CD14-positive monocyte (primary cell): ENCODE data around the gene ALG3. TPM values are rescaled to one million over a fixed set of nuclear protein-coding genes. Genes with fewer than 3 reads are reported as not detected.
"Not testable (repeated sequence)": the region's sequence is repeated elsewhere in the genome, so short reads cannot be mapped to it uniquely, and the experiment has no call there.

Source experiments
- DNase-seq, 3 donors: peaks; one replicate each; pipeline ENCODE4 v3.0.0-alpha.2; 2011 to 2022
- H2AFZ ChIP-seq: 2 replicates; pipeline ENCODE4 v1.6.0; 2012; ENCODE audit warnings: mild to moderate bottlenecking, low read depth, low read length, inconsistent platforms; ENCODE audit not compliant: insufficient read depth, poor library complexity, severe bottlenecking
- H3K27ac ChIP-seq, 2 donors: 1 replicate in 1 of 2; 2 replicates in 1 of 2; pipeline ENCODE4 v1.5.1; 2012 to 2013; ENCODE audit warnings: low read length in 2 of 2, control low read depth in 1 of 2, inconsistent platforms in 1 of 2, low read depth in 1 of 2, mild to moderate bottlenecking in 1 of 2
- H3K27me3 ChIP-seq, 2 donors: one replicate each; pipeline versions ENCODE4 v1.6.0 to v1.6.1; 2011 to 2013; ENCODE audit warnings: low read length in 2 of 2; ENCODE audit not compliant: control insufficient read depth in 2 of 2, insufficient read depth in 2 of 2
- H3K36me3 ChIP-seq, 2 donors: replicated peaks in 1 of 2; 1 replicate in 1 of 2; 2 replicates in 1 of 2; pipeline versions ENCODE4 v1.5.1 to v1.6.1; 2012 to 2013; ENCODE audit warnings: low read length in 2 of 2, control low read depth in 1 of 2, inconsistent platforms in 1 of 2, mild to moderate bottlenecking in 1 of 2; ENCODE audit not compliant: insufficient read depth in 2 of 2, control insufficient read depth in 1 of 2
- H3K4me1 ChIP-seq, 2 donors: 1 replicate in 1 of 2; 2 replicates in 1 of 2; pipeline versions ENCODE4 v1.5.1 to v1.6.1; 2012 to 2013; ENCODE audit warnings: low read length in 2 of 2, control low read depth in 1 of 2, inconsistent platforms in 1 of 2, mild to moderate bottlenecking in 1 of 2, moderate library complexity in 1 of 2; ENCODE audit not compliant: insufficient read depth in 2 of 2, control insufficient read depth in 1 of 2
- H3K4me2 ChIP-seq: replicated peaks from 2 replicates; pipeline ENCODE3; 2012; ENCODE audit warnings: low read length, moderate library complexity, mild to moderate bottlenecking; ENCODE audit not compliant: poor library complexity, severe bottlenecking; ENCODE audit errors: extremely low read depth
- H3K4me3 ChIP-seq, 3 experiments: fragments of 200-600 bp in 1 of 3; sonication (generic) in 1 of 3; replicated peaks in 1 of 3; 1 replicate in 2 of 3; 2 replicates in 1 of 3; pipeline ENCODE4 v1.5.1; 2011 to 2013; ENCODE audit warnings: low read length in 3 of 3, mild to moderate bottlenecking in 3 of 3, control low read depth in 2 of 3, low read depth in 2 of 3, inconsistent platforms in 1 of 3, moderate library complexity in 1 of 3
- H3K79me2 ChIP-seq: 2 replicates; pipeline ENCODE4 v1.6.0; 2012; ENCODE audit warnings: mild to moderate bottlenecking, control low read depth, inconsistent platforms, low read length, moderate library complexity; ENCODE audit not compliant: insufficient read depth
- H3K9ac ChIP-seq: 2 replicates; pipeline ENCODE4 v1.6.0; 2017; ENCODE audit warnings: low read length, mild to moderate bottlenecking; ENCODE audit not compliant: insufficient read depth, poor library complexity, severe bottlenecking
- H3K9me3 ChIP-seq, 2 donors: replicated peaks in 1 of 2; 1 replicate in 1 of 2; 2 replicates in 1 of 2; pipeline versions ENCODE4 v1.5.1 to v1.6.1; 2012 to 2013; ENCODE audit warnings: low read length in 2 of 2, control low read depth in 1 of 2; ENCODE audit not compliant: control insufficient read depth in 1 of 2, insufficient read depth in 1 of 2
- H4K20me1 ChIP-seq: 2 replicates; pipeline ENCODE4 v1.6.0; 2012; ENCODE audit warnings: mild to moderate bottlenecking, low read length, control low read depth, moderate library complexity; ENCODE audit not compliant: insufficient read depth
- H3K27ac Mint-ChIP-seq, 7 donors: one replicate each; pipeline ENCODE4 v1.8.0; 2020; ENCODE audit warnings: mild to moderate bottlenecking in 7 of 7, mixed read lengths in 7 of 7, moderate library complexity in 6 of 7, inconsistent platforms in 2 of 7
- H3K27me3 Mint-ChIP-seq, 3 donors: one replicate each; pipeline ENCODE4 v1.8.0; 2021 to 2022; ENCODE audit warnings: low read depth in 3 of 3, mild to moderate bottlenecking in 3 of 3, mixed read lengths in 3 of 3, moderate library complexity in 3 of 3, inconsistent platforms in 1 of 3
- H3K36me3 Mint-ChIP-seq, 2 donors: one replicate each; pipeline ENCODE4 v1.8.0; 2020; ENCODE audit warnings: mixed read lengths in 2 of 2, inconsistent platforms in 1 of 2, mild to moderate bottlenecking in 1 of 2
- H3K4me1 Mint-ChIP-seq: one replicate; pipeline ENCODE4 v1.8.0; 2020; ENCODE audit warnings: mild to moderate bottlenecking, mixed read lengths
- H3K4me3 Mint-ChIP-seq, 2 donors: one replicate each; pipeline ENCODE4 v1.8.0; 2020; ENCODE audit warnings: mild to moderate bottlenecking in 2 of 2, mixed read lengths in 2 of 2, moderate library complexity in 1 of 2
- H3K9me3 Mint-ChIP-seq, 7 donors: one replicate each; pipeline ENCODE4 v1.8.0; 2020 to 2022; ENCODE audit warnings: mixed read lengths in 7 of 7, mild to moderate bottlenecking in 6 of 7, moderate library complexity in 6 of 7, inconsistent platforms in 2 of 7
- CTCF ChIP-seq: fragments of 200-600 bp; IDR thresholded peaks from one replicate; pipeline ENCODE4 v1.8.0; 2022; ENCODE audit warnings: antibody characterized with exemption, mild to moderate bottlenecking
- WGBS: methylation state at CpG from one replicate; pipeline ENCODE4 v1.1.5; 2013; ENCODE audit warnings: missing lambda C conversion rate; ENCODE audit not compliant: insufficient coverage; 5-methylcytosine and 5-hydroxymethylcytosine counted together
- intact Hi-C, 2 donors: fragments of 100-400 bp; cut with micrococcal nuclease; formaldehyde crosslinking; loops; one replicate each; pipeline versions ENCODE4 v1.15.0 to v1.15.1; 2023
- polyA plus RNA-seq, 3 donors: library from polyadenylated mRNA; depleted of rRNA in 1 of 3; unstranded in 2 of 3; stranded (reverse) in 1 of 3; fragments of 300-500 nt in 2 of 3; fragments of >200 nt in 1 of 3; fragmentation: Illumina TruSeq in 2 of 3; gene quantifications; 1 replicate in 2 of 3; 2 replicates in 1 of 3; pipeline ENCODE4 v1.2.3, GENCODE V29; 2012 to 2021

Gene ALG3
- polyA plus RNA-seq, 3 donors, result 29.0 to 60.8 (median 56.4) TPM

GRCh38 chr3:184275381-184275701 lies 26.6 kb upstream of the ALG3 start:
- no peak for TF ChIP-seq CTCF
- Histone ChIP-seq H3K9ac (no peak overlapping the region), H3K27ac (no peak overlapping the region), H3K36me3 (no peaks in the 10 kb centered on the region), H2AFZ (no peak overlapping the region), H3K79me2 (no peaks in the 10 kb centered on the region), H3K4me3 (no peak overlapping the region), H3K4me2 (no peak overlapping the region), H4K20me1 (no peaks in the 10 kb centered on the region), H3K27me3 (peaks cover 22 to 60% of the 10 kb centered on the region in 2 donors), H3K4me1 (no peaks in the 10 kb centered on the region), H3K9me3 (peaks cover 0 to 10% of the 10 kb centered on the region in 2 donors)
- no peak for DNase-seq
- intact Hi-C loops, result no loop called here
- Mint-ChIP-seq H3K9me3 (peaks cover 0 to 10% (median 0%) of the 10 kb centered on the region in 7 donors), H3K27ac (no peak overlapping the region), H3K4me3 (peak overlapping the region in 1 of 2 donors; percentile 68), H3K27me3 (peaks cover 46 to 80% (median 62%) of the 10 kb centered on the region in 3 donors), H3K36me3 (peaks cover 0 to 5% of the 10 kb centered on the region in 2 donors), H3K4me1 (peaks cover 2% of the 10 kb centered on the region)
- WGBS, result 86% methylated on average over 12 of the region's 12 CpGs

- H3K4me1 Mint-ChIP-seq, result peaks cover 2% of the 10 kb centered on the region
- Histone ChIP-seq H3K9ac (no peak overlapping the region), H3K4me2 (no peak overlapping the region), H4K20me1 (no peaks in the 10 kb centered on the region), H2AFZ (no peak overlapping the region), H3K27ac (no peak overlapping the region), H3K79me2 (no peaks in the 10 kb centered on the region), H3K9me3 (peaks cover 0 to 10% of the 10 kb centered on the region in 2 donors), H3K36me3 (no peaks in the 10 kb centered on the region), H3K27me3 (peaks cover 24 to 56% of the 10 kb centered on the region in 2 donors), H3K4me3 (no peak overlapping the region), H3K4me1 (no peaks in the 10 kb centered on the region)
- H3K36me3 Mint-ChIP-seq, result peaks cover 0 to 5% of the 10 kb centered on the region in 2 donors
- peaks cover 1 to 11% (median 5%) of the 10 kb centered on the region in 7 donors for H3K9me3 Mint-ChIP-seq
- no peak overlapping the region for H3K27ac Mint-ChIP-seq
- peaks cover 51 to 79% (median 66%) of the 10 kb centered on the region in 3 donors for H3K27me3 Mint-ChIP-seq
- WGBS, result 14% methylated on average over 1 of the region's 1 CpG
- DNase-seq, result no peak
- TF ChIP-seq CTCF, result no peak
- H3K4me3 Mint-ChIP-seq, result peak overlapping the region in 1 of 2 donors; percentile 63
- intact Hi-C loops, result no loop called here
Observed at GRCh38 chr3:184272269-184272668, 23.5 kb upstream of the ALG3 start.

- H3K36me3 Mint-ChIP-seq, H3K27ac Mint-ChIP-seq, DNase-seq, H3K4me3 Mint-ChIP-seq, H3K79me2 ChIP-seq, H3K9me3 ChIP-seq, H3K4me1 ChIP-seq, intact Hi-C loops, H3K4me3 ChIP-seq, H4K20me1 ChIP-seq, H3K27ac ChIP-seq, H3K4me2 ChIP-seq, H3K4me1 Mint-ChIP-seq, H2AFZ ChIP-seq, H3K9ac ChIP-seq, H3K36me3 ChIP-seq: not testable (repeated sequence)
- peaks cover 51 to 78% (median 64%) of the 10 kb centered on the region in 3 donors for H3K27me3 Mint-ChIP-seq
- peaks cover 3 to 18% (median 10%) of the 10 kb centered on the region in 7 donors for H3K9me3 Mint-ChIP-seq
- peaks cover 15 to 47% of the 10 kb centered on the region in 2 donors for H3K27me3 ChIP-seq
- no CpG with 5 or more reads among the region's 1 CpG for whole genome bisulfite sequencing
Observed at GRCh38 chr3:184267249-184267648, 18.5 kb upstream of the ALG3 start.
